GM12874 (cell line): ENCODE results near the gene PTPRD.

Experiments used
- CTCF ChIP-seq: IDR thresholded peaks from 2 replicates; pipeline ENCODE4 v1.5.1; 2011; ENCODE audit warnings: low read depth, mild to moderate bottlenecking, control low read depth, low read length, moderate library complexity; ENCODE audit not compliant: insufficient read depth

PTPRD gene

GRCh38 chr9:9041756-9042155, 1571.0 kb downstream of the PTPRD start:
- TF ChIP-seq CTCF: no peak

- TF ChIP-seq CTCF: no peak
Observed at GRCh38 chr9:9033022-9033421, 1579.8 kb downstream of the PTPRD start.

GRCh38 chr9:9016597-9016996, 1596.2 kb downstream of the PTPRD start:
- TF ChIP-seq CTCF: no peak

GRCh38 chr9:9004810-9005209, 1608.0 kb downstream of the PTPRD start:
- TF ChIP-seq CTCF: no peak

- TF ChIP-seq CTCF: no peak
Observed at GRCh38 chr9:9002826-9003583, 1609.8 kb downstream of the PTPRD start.

- TF ChIP-seq CTCF: no peak
Observed at GRCh38 chr9:8980496-8981013, 1632.2 kb downstream of the PTPRD start.

GRCh38 chr9:8978334-8978733, 1634.5 kb downstream of the PTPRD start:
- no peak for TF ChIP-seq CTCF
